Left cardiac atrium (tissue), 4 donors: ENCODE results near the gene LGALS9. TPM values are rescaled to one million over a fixed set of nuclear protein-coding genes. Genes with fewer than 3 reads are reported as not detected.
"Not testable (repeated sequence)": the region's sequence is repeated elsewhere in the genome, so short reads cannot be mapped to it uniquely, and the experiment has no call there.

ENCODE experiments used
- ATAC-seq, 2 donors: fragments of 200-7000 bp; cut with Tn5 transposase; one replicate each; pipeline ENCODE4 v1.9.1; 2020; ENCODE audit warnings: mild to moderate bottlenecking in 2 of 2, moderate library complexity in 2 of 2
- DNase-seq: peaks from one replicate; pipeline ENCODE4 v3.0.0-alpha.2; 2020
- intact Hi-C, 2 donors: fragments of 100-400 bp; cut with DNase I; formaldehyde crosslinking; loops; one replicate each; pipeline versions ENCODE4 v1.14.1 to v1.15.1; 2022 to 2023
- total RNA-seq, 2 donors: library from RNA; stranded (reverse); fragmentation: NEBNext Ultra II Directional; extraction: Animal tissue kit (Norgen Biotek cat#: 25700); gene quantifications; one replicate each; pipeline ENCODE4 v1.2.1, GENCODE V29; 2021
- donor health status: DM: no; HTN: yes; CAD: no.
- donor health status: DM: no; HTN: yes; CAD: no; lungs with severe emphysema.
- donor health status: DM: yes; HTN: yes; CAD: no.
- donor health status: Dilated cardiomyopathy.

LGALS9 gene
- total RNA-seq, 2 donors from 2014 or later = 32.2 to 49.3 TPM

GRCh38 chr17:27621536-27621935 is 9.5 kb upstream of the LGALS9 start:
- DNase-seq (no peak), ATAC-seq (no peak)
- intact Hi-C loops = no loop called here

GRCh38 chr17:27621942-27622559 is 8.9 kb upstream of the LGALS9 start:
- no peak for ATAC-seq
- DNase-seq = no peak
- intact Hi-C loops = no loop called here

- intact Hi-C loops = no loop called here
- ATAC-seq (peak; percentile 52 to 90), DNase-seq (no peak)
These were observed 8.0 kb upstream of the LGALS9 start for GRCh38 chr17:27622986-27623385.

GRCh38 chr17:27623614-27624013 is 7.4 kb upstream of the LGALS9 start:
- intact Hi-C loops = no loop called here
- DNase-seq (no peak), ATAC-seq (peak; percentile 35 to 61)

- ATAC-seq = peak in 1 of 2 donors; percentile 15
- intact Hi-C loops = no loop called here
- DNase-seq = no peak
These were observed 6.4 kb upstream of the LGALS9 start for GRCh38 chr17:27624539-27624938.

- DNase-seq (no peak), ATAC-seq (no peak)
- intact Hi-C loops = no loop called here
These were observed 5.1 kb upstream of the LGALS9 start for GRCh38 chr17:27625856-27626255.

- no peak for DNase-seq
- intact Hi-C loops = no loop called here
- no peak for ATAC-seq
These were observed 3.5 kb upstream of the LGALS9 start for GRCh38 chr17:27627514-27627913.

GRCh38 chr17:27628376-27628775 is 2.6 kb upstream of the LGALS9 start:
- intact Hi-C loops = no loop called here
- ATAC-seq (no peak), DNase-seq (no peak)

GRCh38 chr17:27629260-27629659 is 1.7 kb upstream of the LGALS9 start:
- ATAC-seq, DNase-seq, intact Hi-C loops: not testable (repeated sequence)

GRCh38 chr17:27631411-27631760 is 398 bp downstream of the LGALS9 start:
- ATAC-seq (peak in 1 of 2 donors; percentile 10), DNase-seq (no peak)
- intact Hi-C loops = no loop called here

GRCh38 chr17:27631897-27632725 is 1.1 kb downstream of the LGALS9 start:
- intact Hi-C loops = no loop called here
- peak in 1 of 2 donors; percentile 1 for ATAC-seq
- DNase-seq = no peak

- DNase-seq = peak; percentile 85
- intact Hi-C loops = not testable (repeated sequence)
- ATAC-seq = peak; percentile 94 to 95
These were observed 1.8 kb downstream of the LGALS9 start for GRCh38 chr17:27632766-27633165.

GRCh38 chr17:27633312-27634025 is 2.5 kb downstream of the LGALS9 start:
- DNase-seq (no peak), ATAC-seq (peak; percentile 29 to 55)
- intact Hi-C loops = no loop called here

- no peak for ATAC-seq
- intact Hi-C loops = no loop called here
- DNase-seq = no peak
These were observed 3.0 kb downstream of the LGALS9 start for GRCh38 chr17:27634026-27634335.

- no peak for DNase-seq
- intact Hi-C loops = no loop called here
- ATAC-seq = no peak
These were observed 3.8 kb downstream of the LGALS9 start for GRCh38 chr17:27634776-27635175.

GRCh38 chr17:27635275-27635823 is 4.4 kb downstream of the LGALS9 start:
- DNase-seq = no peak
- intact Hi-C loops = no loop called here
- ATAC-seq = no peak

- ATAC-seq, DNase-seq, intact Hi-C loops: not testable (repeated sequence)
These were observed 5.1 kb downstream of the LGALS9 start for GRCh38 chr17:27636005-27636520.

- DNase-seq, intact Hi-C loops, ATAC-seq: not testable (repeated sequence)
These were observed 6.8 kb downstream of the LGALS9 start for GRCh38 chr17:27637818-27638217.

- ATAC-seq, intact Hi-C loops, DNase-seq: not testable (repeated sequence)
These were observed 7.5 kb downstream of the LGALS9 start for GRCh38 chr17:27638415-27638914.

GRCh38 chr17:27640790-27641189 is 9.8 kb downstream of the LGALS9 start:
- ATAC-seq (no peak), DNase-seq (no peak)
- intact Hi-C loops = no loop called here
